Measurements from ENCODE around the gene TMEM185B. TPM values are rescaled to one million over a fixed set of nuclear protein-coding genes. Genes with fewer than 3 reads are reported as not detected.

Gene TMEM185B
- total RNA-seq, 2 donors from 2014 or later = 27.9 to 33.0 TPM

Other genes starting within 250 kb of the TMEM185B start
- gene EPB41L5, start 210.3 kb downstream of the TMEM185B start, total RNA-seq = 1 to 10 TPM; 4.2 to 9.1 TPM
- 10 to 100 TPM; 40.1 to 43.2 TPM for gene RALB, start 29.5 kb upstream of the TMEM185B start, total RNA-seq
- gene INHBB, start 122.7 kb upstream of the TMEM185B start, total RNA-seq = not detected